Embryonic facial prominence (tissue), 1 donor: ENCODE results near the gene APOBEC3G.

Experiments used
- DNase-seq: peaks from one replicate; pipeline ENCODE4 v3.0.0-alpha.2; 2016; ENCODE audit errors: extremely low spot score

The APOBEC3G gene

DNA sequence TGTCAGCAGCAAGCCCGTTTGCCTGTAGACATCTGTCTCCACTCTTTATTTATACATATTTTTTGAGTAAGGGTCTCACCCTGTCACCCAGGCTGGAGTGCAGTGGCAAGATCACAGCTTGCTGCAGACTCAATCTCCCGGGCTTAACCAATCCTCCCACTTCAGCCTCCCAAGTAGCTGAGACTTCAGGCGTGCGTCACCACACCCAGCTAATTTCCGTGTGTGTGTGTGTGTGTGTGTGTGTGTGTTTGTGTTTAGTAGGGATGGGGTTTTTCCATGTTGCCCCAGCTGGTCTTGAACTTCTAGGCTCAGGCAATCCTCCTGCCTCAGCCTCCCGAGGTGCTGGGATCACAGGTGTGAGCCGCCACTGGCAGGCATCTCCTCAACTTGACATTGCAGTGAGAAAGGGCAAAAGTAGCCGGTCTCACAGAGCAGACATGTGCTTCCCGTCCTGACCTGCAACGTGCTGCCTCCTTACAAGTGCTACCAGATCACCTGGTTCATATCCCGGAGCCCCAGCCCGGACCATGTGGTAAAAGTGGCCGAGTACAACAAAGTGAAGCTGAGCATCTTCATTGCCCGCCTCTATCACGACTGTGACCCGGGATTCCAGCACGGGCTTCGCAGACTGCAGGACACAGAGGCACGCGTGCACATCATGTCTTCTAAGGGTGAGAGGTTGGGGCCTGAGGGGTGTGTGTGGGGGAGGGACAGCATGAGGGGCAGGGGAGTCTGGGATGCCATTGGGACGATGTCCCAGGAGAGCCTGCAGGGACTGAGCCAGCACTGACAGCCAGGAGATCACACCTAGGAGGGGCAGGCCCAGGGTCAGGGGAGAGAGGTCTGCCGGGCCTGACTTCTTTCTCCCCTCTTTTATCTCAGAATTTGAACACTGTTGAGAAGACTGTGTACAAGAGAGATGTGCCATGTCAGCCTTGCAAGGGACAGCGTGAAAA, 14.3 kb downstream of the APOBEC3G start:
- no peak for DNase-seq

DNA sequence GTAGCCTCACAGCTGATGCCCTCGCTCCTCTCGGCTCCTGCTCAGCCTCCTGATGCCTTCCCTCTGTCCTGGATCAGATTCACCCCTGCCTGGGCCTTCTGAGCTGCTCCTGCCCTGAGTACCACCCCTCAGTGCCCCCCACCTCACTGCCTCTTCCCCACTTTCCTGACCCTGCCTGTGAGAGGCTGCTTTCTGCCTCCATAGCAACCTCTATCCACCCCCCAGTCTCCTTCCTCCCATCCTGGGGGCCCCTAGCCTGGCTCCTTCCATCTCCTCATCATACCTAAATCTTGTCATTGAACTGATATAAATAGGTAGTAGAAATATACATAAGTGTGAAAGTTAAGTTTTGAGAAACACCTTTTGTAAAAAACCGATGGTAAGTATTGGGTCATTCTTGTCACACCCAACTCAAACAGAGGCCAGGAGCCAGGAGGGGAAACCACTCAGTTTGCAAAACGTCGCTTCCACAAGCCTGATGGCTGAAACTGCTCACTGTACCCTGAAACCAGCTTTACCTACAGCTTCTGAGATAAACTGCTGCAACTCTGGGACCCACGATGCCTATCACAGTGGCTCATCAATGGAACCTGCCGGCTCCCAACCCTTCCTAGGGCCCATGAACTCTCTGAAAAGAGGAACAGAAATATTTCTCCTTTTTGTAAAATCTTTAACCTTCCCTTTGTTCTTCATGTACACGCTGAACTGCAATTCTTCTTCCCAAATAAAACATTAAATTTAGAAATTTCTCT, 15.2 kb downstream of the APOBEC3G start:
- DNase-seq: no peak

DNA sequence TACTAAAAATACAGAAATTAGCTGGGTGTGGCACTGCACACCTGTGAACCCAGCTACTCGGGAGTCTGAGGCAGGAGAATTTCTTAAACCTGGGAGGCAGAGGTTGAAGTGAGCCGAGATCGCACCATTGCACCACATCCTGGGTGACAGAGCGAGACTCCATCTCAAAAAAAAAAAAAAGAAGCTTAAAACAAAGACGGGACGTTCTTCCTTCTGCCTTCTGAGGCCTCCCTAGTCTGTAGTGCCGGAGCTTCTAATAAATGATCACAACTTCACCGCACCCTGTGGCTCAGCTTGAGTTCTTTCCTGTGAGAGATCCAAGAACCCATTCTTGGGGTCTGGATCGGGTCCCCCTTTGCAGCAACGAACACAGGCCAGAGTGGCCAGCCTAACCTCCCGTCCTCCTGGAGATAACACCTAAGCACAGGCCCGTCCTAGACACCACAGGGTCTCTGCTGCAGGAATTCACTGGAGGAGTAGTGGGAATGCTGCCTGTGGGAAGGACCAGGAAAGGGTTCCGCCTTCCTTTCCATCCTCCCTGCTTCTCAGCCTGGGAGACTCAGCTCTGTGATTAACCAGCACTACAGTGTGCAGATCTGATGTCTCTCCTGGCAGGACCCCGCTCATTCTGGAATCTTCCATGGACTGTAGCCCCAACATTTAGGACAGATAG, 17.8 kb downstream of the APOBEC3G start:
- DNase-seq: no peak

DNA sequence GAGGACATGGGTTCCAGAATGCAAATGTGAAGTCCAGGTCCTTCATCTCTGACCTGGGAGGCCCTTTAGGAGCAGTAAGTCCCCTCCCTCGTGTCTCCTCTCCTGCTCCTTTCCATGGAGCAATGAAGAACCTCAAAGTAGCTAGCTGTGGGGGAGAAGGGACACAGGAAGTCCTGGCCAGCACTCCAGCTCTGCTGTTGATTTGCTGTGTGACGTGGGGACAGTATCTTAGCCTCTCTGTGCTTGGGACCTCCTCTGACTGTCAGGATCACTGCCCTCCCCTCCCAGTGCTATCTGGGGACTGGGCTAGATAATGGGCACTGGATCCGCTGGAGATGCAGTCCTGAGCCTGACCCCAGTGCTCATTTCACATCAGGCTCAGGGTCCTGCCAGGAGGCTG, 18.9 kb downstream of the APOBEC3G start:
- no peak for DNase-seq

DNA sequence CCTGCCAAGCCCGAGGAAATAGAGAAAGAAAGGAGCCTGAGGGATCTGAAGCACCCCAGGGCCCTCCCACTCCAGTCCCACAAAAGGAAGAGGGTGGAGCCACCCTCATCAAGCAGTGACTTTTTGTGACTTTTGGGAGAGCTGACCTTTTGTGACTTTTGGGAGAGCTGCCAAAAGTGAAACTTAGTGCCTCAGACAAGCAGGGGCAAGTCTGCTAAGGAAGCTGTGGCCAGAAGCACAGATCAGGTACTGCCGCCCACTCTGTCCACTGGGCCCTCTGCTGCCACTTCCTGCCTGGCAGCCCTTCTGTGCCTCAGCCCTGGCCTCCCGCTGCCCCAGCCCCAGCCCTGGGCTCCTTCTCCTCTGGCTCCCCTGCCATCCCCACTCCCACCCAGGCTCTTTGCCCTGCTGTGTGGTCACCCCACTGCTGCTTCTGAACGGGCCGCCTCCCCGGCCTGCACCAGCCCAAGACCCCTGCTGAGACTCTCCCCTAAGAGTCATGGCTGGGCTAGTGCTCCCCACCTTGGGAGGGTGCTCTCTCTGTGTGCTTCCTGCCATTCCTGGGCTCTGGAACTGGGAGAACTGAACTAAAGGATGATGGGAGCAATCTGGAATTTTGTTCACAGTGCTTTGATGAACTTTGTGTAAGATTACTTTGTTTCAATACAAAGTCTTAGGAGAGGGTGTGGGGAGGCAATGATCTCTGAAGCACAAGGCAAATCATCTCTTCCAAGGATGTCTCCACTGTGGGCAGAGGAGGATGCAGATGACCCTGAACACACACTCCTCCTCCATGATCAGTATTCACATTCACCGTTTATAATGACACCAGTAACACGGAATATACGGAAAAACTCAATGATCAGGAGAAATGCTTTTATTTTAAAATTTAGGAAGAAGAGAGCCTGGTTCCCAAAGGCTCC, 20.3 kb downstream of the APOBEC3G start, which contains the start of gene APOBEC3H:
Gene APOBEC3H, plus strand, starts transcription at position 147 of the 923 bp plus-strand sequence. CDS start 3,035 bp downstream, outside the sequence.
- DNase-seq: no peak

DNA sequence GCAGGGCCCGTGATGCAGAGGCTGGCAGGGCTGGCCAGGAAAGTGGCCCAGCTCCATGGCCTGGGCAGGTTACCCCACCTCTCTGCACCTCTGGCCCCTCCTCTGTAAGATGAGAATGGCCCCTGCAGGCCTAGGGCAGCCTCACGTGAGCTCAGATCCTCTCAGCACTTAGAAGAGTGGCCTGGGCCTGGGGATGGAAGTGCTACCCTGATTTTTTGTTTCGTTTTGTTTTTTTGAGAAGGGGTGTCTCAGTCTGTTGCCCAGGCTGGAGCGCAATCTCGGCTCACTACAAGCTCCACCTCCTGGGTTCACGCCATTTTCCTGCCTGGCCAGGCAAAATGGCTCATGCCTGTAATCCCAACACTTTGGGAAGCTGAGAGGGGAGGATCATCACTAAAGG, 21.0 kb downstream of the APOBEC3G start:
- DNase-seq: no peak

DNA sequence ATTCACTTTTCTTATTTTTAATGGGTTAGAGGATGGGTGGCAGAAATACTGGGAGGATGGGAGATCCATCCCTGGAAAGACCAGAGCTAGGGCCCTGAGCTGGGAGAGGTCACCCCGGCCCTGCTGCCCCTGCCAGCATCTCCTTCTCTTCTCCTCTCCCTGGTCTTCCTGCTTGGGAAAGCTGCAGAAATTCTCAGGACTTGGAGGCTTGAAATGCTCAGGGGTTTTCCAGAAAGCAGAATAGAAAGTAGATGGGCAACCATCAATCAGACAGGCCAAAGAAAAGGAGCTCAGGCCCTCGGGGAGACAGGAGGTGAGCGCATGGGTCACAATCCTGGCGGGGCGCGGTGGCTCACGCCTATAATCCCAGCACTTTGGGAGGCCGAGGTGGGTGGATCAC, 21.5 kb downstream of the APOBEC3G start:
- no peak for DNase-seq

DNA sequence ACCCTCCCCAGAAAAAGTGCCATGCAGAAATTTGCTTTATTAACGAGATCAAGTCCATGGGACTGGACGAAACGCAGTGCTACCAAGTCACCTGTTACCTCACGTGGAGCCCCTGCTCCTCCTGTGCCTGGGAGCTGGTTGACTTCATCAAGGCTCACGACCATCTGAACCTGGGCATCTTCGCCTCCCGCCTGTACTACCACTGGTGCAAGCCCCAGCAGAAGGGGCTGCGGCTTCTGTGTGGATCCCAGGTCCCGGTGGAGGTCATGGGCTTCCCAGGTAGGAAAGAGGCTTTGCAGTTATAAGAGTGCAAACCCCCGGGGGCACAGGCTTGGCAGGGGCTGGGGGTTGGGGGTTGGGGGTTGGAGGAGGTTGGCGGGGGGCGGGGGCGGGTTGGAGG, 24.2 kb downstream of the APOBEC3G start:
- DNase-seq: no peak

DNA sequence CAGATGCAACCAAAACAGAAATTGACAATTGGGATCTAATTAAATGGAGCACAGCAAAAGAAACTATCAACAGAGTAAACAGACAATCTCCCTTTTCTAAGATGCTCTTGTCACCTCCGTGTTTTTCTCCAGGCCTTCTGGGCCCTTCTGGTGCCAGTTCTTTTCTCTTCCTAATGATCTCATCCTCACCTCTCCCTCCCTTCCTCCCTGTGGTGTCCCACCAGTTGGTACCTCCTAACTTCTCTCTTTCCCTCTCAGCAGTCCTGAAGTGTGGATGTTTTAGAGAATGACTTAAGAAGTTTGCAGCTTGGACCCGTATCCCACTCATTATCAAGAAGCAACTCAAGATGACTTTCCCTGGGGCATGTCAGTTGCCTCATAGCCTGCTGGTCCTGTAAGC, 26.4 kb downstream of the APOBEC3G start:
- no peak for DNase-seq

DNA sequence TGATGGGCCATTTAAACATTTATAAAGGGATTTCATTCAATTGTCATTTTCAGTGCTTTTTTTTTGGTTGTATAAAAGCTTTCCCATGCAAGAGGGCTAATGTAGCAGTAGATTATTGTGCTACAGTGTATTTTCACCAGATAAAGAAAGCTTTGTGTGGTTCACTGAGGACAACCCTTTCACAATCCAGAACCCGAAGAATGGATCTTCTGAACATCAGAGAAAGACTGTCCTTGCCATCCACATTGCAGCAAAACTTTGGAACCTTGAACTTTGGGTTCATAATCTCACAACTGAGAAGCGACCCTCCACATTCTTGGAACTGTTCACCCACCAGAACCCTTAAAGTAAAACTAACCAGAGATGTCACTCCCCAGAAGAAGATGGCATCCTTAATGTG, 29.3 kb downstream of the APOBEC3G start:
- no peak for DNase-seq

DNA sequence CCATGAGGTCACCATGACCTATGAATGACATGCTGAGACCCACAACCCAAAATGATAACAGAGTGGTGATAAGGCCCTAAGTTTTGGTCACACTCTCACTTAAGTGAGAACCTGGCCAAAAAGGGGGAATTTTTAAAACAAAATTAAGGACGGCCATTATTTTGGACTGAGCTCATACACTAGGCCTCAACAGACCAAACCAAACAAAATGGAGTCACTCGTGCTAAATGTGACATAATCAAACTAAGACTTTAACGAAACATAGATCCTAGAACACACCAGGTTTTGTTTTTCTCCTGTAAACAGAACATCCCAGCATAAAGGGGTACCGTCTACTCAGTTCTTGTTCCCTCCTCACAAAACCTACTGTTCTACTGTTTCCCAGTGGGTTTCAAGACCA, 31.4 kb downstream of the APOBEC3G start:
- no peak for DNase-seq

DNA sequence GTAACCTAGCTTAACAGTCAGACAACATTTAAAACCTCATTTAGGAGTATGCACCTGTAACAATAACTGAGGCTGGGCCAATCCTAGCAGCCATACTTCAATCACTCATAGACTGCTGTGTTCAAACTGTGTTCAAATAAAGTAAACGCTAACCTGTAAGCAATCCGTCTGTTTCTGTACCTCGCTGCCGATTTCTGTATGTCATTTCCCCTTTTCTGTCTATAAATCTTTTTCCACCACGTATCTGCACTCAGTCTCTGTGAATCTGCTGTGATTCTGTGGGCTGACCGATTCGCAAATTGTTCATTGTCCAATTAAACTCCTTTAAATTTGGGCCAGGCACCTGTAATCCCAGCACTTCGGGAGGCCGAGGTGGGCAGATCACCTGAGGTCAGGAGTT, 32.3 kb downstream of the APOBEC3G start:
- no peak for DNase-seq

DNA sequence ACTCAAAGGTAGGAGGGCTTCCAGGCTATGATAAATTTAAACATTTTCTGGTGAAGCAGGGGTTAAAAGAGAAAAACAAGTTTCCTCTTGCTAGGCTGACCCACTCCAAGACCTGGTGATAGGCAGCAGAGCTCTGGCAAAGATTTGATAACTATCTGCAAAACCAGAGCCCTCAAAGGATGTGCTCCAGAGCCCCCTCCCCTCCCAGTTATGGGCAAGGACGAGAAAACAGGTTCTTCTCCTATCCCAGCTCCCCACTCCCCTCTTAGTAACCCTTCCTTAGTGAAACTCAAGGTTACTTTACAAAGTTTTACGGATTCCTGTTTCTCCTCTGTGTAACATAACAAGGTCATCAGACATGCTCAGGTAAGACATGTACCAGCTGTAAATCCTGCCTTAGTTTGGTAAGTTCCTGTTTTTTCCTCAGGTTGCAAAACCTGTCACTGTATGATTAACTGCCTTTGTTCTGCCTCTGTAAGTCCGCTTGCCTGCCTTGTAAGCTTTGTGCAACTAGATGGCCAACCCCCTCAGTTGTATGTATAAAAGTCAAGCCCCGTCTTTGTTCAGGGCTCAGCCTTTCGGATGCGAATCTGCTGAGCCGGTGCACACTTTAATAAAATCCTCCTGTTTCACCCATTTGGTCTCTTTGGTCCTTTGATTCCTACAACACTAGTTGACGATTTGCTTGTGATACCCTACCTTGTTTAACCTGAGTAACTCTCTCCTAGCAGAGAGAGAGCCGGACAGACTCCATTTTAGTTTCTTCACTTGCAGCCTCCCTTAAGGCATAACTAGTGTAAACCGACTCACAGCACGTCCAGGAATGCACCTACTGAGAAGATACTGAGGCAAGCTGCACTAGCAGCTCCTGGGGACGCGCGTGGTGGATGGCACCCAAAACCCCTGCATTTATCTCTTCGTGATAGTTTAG, 33.8 kb downstream of the APOBEC3G start:
- DNase-seq: no peak

DNA sequence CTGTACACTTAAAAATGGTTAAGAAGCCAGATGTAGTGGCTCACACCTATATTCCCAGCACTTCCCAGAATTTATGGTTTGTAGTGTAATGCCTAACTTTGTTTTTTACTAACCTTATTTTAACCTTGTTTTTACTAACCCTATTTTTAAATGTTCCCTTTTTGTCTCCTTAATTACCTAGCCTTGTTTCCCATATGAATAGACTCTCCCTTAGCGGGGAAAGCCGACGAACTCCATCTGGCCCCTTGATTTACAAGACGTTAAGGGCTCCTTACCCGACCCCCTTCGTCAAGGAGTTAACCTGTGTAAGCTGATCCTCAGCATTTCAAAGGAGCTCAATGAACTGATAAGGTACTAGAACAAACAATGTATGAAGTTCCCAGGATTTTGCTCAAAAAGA, 37.0 kb downstream of the APOBEC3G start:
- DNase-seq: no peak

DNA sequence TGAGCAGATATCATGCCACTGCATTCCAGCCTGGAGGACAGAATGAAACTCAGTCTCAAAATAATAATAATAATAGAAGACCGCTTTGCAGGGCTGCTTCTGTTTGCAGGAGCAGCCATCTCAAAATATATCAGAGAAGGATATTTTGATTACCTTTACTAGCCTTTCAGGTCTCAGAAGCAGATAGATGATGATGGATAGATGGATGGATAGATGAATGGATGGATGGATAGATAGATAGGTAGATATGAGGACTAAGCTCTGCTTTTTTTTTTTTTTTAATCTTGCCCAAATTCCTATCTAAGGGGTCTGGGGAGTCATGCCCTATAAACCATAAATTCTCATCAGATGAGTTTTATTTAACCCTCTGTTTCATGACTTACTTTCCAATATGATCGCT, 38.5 kb downstream of the APOBEC3G start:
- DNase-seq: no peak

DNA sequence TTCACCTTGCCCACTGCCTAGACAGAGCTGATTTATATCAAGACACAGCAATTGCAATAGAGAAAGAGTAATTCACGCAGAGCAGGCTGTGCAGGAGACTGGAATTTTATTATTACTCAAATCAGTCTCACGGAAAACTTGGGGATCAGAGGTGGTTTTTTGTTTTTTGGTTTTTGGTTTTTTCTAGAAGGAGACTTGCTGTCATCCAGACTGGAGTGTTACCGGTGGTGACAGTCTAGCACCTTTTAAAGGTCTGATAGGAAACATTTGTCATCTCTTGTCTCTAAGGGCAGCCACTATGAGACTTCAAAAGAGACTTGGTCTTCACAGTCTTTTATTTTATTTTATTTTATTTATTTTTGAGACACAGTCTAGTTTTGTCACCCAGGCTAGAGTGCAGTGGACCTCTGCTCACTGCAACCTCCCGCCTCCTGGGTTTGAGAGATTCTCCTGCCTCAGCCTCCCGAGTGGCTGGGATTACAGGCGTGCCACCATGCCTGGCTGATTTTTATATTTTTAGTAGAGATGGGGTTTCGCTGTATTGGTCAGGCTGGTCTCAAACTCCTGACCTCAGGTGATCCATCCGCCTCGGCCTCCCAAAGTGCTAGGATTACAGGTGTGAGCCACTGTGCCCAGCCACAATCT, 39.0 kb downstream of the APOBEC3G start:
- DNase-seq: no peak

DNA sequence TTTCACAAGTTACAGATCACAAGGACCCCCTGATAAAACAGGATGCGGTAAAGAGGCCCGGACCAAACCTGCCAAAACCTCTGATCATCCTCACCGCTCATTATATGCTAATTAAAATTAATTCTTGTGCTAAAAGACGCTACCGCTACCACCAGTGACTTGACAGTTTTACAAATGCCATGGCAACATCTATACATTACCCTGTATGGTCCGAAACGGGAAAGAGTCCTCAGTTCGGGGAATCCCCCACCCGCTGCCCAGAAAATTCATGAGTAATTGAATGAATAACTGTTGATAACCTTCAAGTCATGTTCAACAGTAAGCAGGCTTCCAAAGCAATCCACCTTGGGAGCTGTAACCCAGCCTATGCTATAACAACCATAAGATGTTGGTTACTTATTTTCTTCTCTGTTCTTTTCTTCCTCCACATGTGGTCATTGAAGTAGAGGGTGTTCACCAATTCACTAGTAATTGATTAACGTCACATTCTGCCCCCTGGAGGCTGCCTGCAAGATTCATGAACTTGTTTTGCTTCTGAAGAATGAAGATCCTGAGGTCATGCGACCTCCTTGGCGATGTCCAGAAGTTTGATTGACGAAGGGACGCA, 40.6 kb downstream of the APOBEC3G start:
- no peak for DNase-seq

DNA sequence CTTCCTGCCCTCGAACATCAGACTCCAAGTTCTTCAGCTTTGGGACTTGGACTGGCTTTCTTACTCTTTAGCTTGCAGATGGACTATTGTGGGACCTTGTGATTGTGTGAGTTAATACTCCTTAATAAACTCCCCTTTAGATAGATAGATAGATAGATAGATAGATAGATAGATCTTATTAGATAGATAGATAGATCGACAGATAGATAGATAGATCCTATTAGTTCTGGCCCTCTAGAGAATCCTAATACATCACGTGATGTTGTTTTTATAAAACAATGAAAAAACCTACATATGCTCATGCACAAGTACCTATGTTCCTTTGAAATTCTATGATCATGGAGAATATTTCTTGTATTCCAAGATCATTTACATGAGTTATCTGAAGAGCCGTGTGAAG, 43.9 kb downstream of the APOBEC3G start:
- no peak for DNase-seq
